B cell (primary cell): ENCODE results near the gene ICOSLG. TPM values are rescaled to one million over a fixed set of nuclear protein-coding genes. Genes with fewer than 3 reads are reported as not detected.
"Not testable (repeated sequence)": the region's sequence is repeated elsewhere in the genome, so short reads cannot be mapped to it uniquely, and the experiment has no call there.

Experiments
- ATAC-seq: fragments of 200-7000 bp; cut with Tn5 transposase; one replicate; pipeline ENCODE4 v1.10.0; 2021; ENCODE audit warnings: low read depth, mild to moderate bottlenecking, moderate number of reproducible peaks, moderate library complexity
- CTCF ChIA-PET: fragments of 350-600 bp; sonication (Branson Sonifier 250); formaldehyde crosslinking; loops from one replicate; lab custom pipeline; 2021; ENCODE audit warnings: antibody characterized with exemption, inconsistent platforms; lab: Charles Lee
- POLR2A ChIA-PET: fragments of 350-600 bp; sonication (Branson Sonifier 250); formaldehyde crosslinking; loops from one replicate; lab custom pipeline; 2021; ENCODE audit warnings: antibody characterized with exemption; lab: Charles Lee
- DNase-seq: peaks from one replicate; pipeline ENCODE4 v3.0.0; 2013
- H2AFZ ChIP-seq: 2 replicates; pipeline ENCODE4 v1.6.1; 2012; ENCODE audit warnings: mild to moderate bottlenecking, low read depth, low read length; ENCODE audit not compliant: insufficient read depth, poor library complexity, severe bottlenecking
- H3K27ac ChIP-seq, 2 donors: 1 replicate in 1 of 2; 2 replicates in 1 of 2; pipeline ENCODE4 v1.5.1; 2012 to 2013; ENCODE audit warnings: low read length in 2 of 2, mild to moderate bottlenecking in 2 of 2, moderate library complexity in 1 of 2
- H3K27me3 ChIP-seq, 4 experiments: fragments of 200-600 bp in 1 of 4; sonication (generic) in 1 of 4; replicated peaks in 1 of 4; 1 replicate in 2 of 4; 2 replicates in 2 of 4; pipeline versions ENCODE4 v1.6.1 to v1.7.0; 2013 to 2016; ENCODE audit warnings: low read length in 3 of 4, mild to moderate bottlenecking in 2 of 4, mixed read lengths in 1 of 4, moderate library complexity in 1 of 4; ENCODE audit not compliant: insufficient read depth in 4 of 4, control insufficient read depth in 3 of 4; ENCODE audit errors: control extremely low read depth in 1 of 4
- H3K36me3 ChIP-seq, 2 experiments: replicated peaks in 1 of 2; 1 replicate in 1 of 2; 2 replicates in 1 of 2; pipeline versions ENCODE4 v1.6.1 to v1.7.1; 2013; ENCODE audit warnings: low read length in 1 of 2; ENCODE audit not compliant: insufficient read depth in 2 of 2, control insufficient read depth in 1 of 2; ENCODE audit errors: control extremely low read depth in 1 of 2, extremely low read depth in 1 of 2
- H3K4me1 ChIP-seq, 2 donors: fragments of 200-600 bp in 1 of 2; sonication (generic) in 1 of 2; 1 replicate in 1 of 2; 2 replicates in 1 of 2; pipeline versions ENCODE4 v1.5.1 to v1.6.1; 2013 to 2017; ENCODE audit warnings: low read length in 2 of 2; ENCODE audit not compliant: control insufficient read depth in 2 of 2, insufficient read depth in 2 of 2
- H3K4me2 ChIP-seq: replicated peaks from 2 replicates; pipeline ENCODE3; 2012; ENCODE audit warnings: mild to moderate bottlenecking, low read depth, low read length; ENCODE audit not compliant: poor library complexity, severe bottlenecking
- H3K4me3 ChIP-seq, 5 experiments: fragments of 200-600 bp in 1 of 5; sonication (generic) in 1 of 5; 1 replicate in 3 of 5; 2 replicates in 2 of 5; pipeline versions ENCODE4 v1.5.1 to v1.7.0; 2011 to 2016; ENCODE audit warnings: low read length in 4 of 5, mild to moderate bottlenecking in 4 of 5, low read depth in 2 of 5, control low read depth in 1 of 5, moderate library complexity in 1 of 5; ENCODE audit not compliant: insufficient read depth in 1 of 5; ENCODE audit errors: control extremely low read depth in 1 of 5, extremely low read depth in 1 of 5
- H3K79me2 ChIP-seq: fragments of 200-600 bp; sonication (generic); one replicate; pipeline ENCODE4 v1.6.0; 2016; ENCODE audit warnings: low read length; ENCODE audit not compliant: control insufficient read depth, insufficient read depth
- H3K9ac ChIP-seq: fragments of 200-600 bp; sonication (generic); 2 replicates; pipeline ENCODE4 v1.6.1; 2017; ENCODE audit warnings: mild to moderate bottlenecking, low read length, moderate library complexity
- H3K9me3 ChIP-seq, 3 donors: one replicate each; pipeline versions ENCODE4 v1.6.1 to v1.7.1; 2013; ENCODE audit warnings: low read length in 2 of 3; ENCODE audit not compliant: control insufficient read depth in 2 of 3, insufficient read depth in 1 of 3; ENCODE audit errors: control extremely low read depth in 1 of 3
- H4K20me1 ChIP-seq: 2 replicates; pipeline ENCODE4 v1.6.0; 2012; ENCODE audit warnings: mild to moderate bottlenecking, low read length; ENCODE audit not compliant: insufficient read depth, control insufficient read depth, poor library complexity, severe bottlenecking
- H3K27ac Mint-ChIP-seq: one replicate; pipeline ENCODE4 v1.8.0; 2021; ENCODE audit warnings: mixed read lengths
- H3K27me3 Mint-ChIP-seq: one replicate; pipeline ENCODE4 v1.8.0; 2021; ENCODE audit warnings: mixed read lengths
- H3K4me1 Mint-ChIP-seq: one replicate; pipeline ENCODE4 v1.8.0; 2021; ENCODE audit warnings: mixed read lengths
- H3K4me3 Mint-ChIP-seq: one replicate; pipeline ENCODE4 v1.8.0; 2021; ENCODE audit warnings: mixed read lengths
- H3K9me3 Mint-ChIP-seq: one replicate; pipeline ENCODE4 v1.8.0; 2022; ENCODE audit warnings: mixed read lengths; ENCODE audit not compliant: insufficient read depth
- EZH2 ChIP-seq: IDR thresholded peaks from 2 replicates; pipeline ENCODE4 v1.6.1; 2012; ENCODE audit warnings: borderline replicate concordance, low read depth, mild to moderate bottlenecking, moderate library complexity, low read length; ENCODE audit not compliant: insufficient read depth, poor library complexity, severe bottlenecking
- WGBS: methylation state at CpG from one replicate; pipeline ENCODE4 v1.1.5; 2013; ENCODE audit warnings: missing lambda C conversion rate; ENCODE audit not compliant: insufficient coverage; 5-methylcytosine and 5-hydroxymethylcytosine counted together
- intact Hi-C: fragments of 100-400 bp; cut with micrococcal nuclease; formaldehyde crosslinking; loops from one replicate; pipeline ENCODE4 v1.10.0; 2022
- polyA minus RNA-seq: library from RNA; depleted of rRNA, polyadenylated mRNA; stranded (reverse); fragments of >200 nt; gene quantifications from 2 replicates; pipeline ENCODE4 v1.2.3, GENCODE V29; 2012
- polyA plus RNA-seq: library from polyadenylated mRNA; depleted of rRNA; stranded (reverse); fragments of >200 nt; gene quantifications from 2 replicates; pipeline ENCODE4 v1.2.3, GENCODE V29; 2012
- total RNA-seq, 2 donors: library from RNA; stranded (reverse); fragments of 120-200 nt in 1 of 2; gene quantifications; 1 replicate in 1 of 2; 2 replicates in 1 of 2; pipeline versions ENCODE4 v1.2.3 to v1.2.4, GENCODE V29; 2013 to 2022

ICOSLG gene, protein sequence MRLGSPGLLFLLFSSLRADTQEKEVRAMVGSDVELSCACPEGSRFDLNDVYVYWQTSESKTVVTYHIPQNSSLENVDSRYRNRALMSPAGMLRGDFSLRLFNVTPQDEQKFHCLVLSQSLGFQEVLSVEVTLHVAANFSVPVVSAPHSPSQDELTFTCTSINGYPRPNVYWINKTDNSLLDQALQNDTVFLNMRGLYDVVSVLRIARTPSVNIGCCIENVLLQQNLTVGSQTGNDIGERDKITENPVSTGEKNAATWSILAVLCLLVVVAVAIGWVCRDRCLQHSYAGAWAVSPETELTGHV
- total RNA-seq (124 and 127 TPM in 2 replicates), polyA plus RNA-seq (40.2 and 64.5 TPM in 2 replicates), polyA minus RNA-seq (29.9 and 58.6 TPM in 2 replicates)
- total RNA-seq (2013), result 7.8 TPM

DNA sequence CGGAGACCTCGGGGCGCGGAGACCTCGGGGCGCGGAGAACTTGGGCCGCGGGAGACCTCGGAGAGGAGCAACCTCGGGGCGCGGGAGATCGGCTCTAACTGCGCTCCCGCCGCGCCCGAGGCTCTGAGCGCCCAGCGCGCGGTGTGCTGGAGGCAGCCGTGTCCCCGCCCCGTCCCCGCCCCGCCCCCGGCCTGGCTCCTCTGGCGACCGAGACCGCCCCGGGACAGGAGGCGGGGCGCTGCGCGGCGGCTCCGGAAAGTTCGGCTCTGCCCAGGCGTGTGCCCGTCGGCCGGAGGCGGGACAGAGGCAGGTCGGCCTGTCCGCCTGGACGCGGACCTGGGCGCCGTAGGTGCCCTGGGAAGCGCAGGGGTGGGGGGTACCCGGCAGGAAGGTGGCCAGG, at the start of gene ICOSLG:
Gene ICOSLG, minus strand, starts transcription at position 102 of the 400 bp plus-strand sequence. CDS start 126 bp downstream, outside the sequence.
- H3K9me3 ChIP-seq, H3K9ac ChIP-seq, DNase-seq, H3K4me2 ChIP-seq, intact Hi-C loops, H3K4me1 ChIP-seq, H3K4me1 Mint-ChIP-seq, H3K36me3 ChIP-seq, H2AFZ ChIP-seq, H3K4me3 Mint-ChIP-seq, H3K27ac ChIP-seq, H3K9me3 Mint-ChIP-seq, H4K20me1 ChIP-seq, H3K4me3 ChIP-seq, H3K79me2 ChIP-seq, POLR2A ChIA-PET, H3K27me3 ChIP-seq, CTCF ChIA-PET, H3K27me3 Mint-ChIP-seq, H3K27ac Mint-ChIP-seq: not testable (repeated sequence)
- WGBS, result no CpG with 5 or more reads among the region's 53 CpGs
- ATAC-seq, result peak; percentile 46

GRCh38 chr21:44289381-44290010, 48.8 kb upstream of the ICOSLG start:
- POLR2A ChIA-PET, result no interaction called here
- DNase-seq, result no peak

More at GRCh38 chr21:44289381-44290010, 48.8 kb upstream of the ICOSLG start:
- H3K4me1 Mint-ChIP-seq, result peaks cover 16% of the 10 kb centered on the region
- no peaks in the 10 kb centered on the region for H4K20me1 ChIP-seq
- no peak overlapping the region for H3K27ac ChIP-seq
- peaks cover 5 to 12% of the 10 kb centered on the region in 2 donors for H3K4me1 ChIP-seq
- no peaks in the 10 kb centered on the region for H3K79me2 ChIP-seq
- H3K36me3 ChIP-seq, result no peaks in the 10 kb centered on the region
- no peak overlapping the region for H3K27ac Mint-ChIP-seq
- H2AFZ ChIP-seq, result no peak overlapping the region
- no peak overlapping the region for H3K9ac ChIP-seq
- CTCF ChIA-PET, result no interaction called here
- H3K4me3 ChIP-seq, result no peak overlapping the region
- no peak overlapping the region for H3K4me2 ChIP-seq
- no peaks in the 10 kb centered on the region for H3K27me3 ChIP-seq
- H3K9me3 Mint-ChIP-seq, result no peaks in the 10 kb centered on the region
- no peak overlapping the region for H3K4me3 Mint-ChIP-seq
- TF ChIP-seq EZH2, result no peak
- 93% methylated on average over 20 of the region's 24 CpGs for WGBS
- intact Hi-C loops, result no loop called here
- no peak for ATAC-seq
- H3K9me3 ChIP-seq, result peaks cover 0 to 3% (median 0%) of the 10 kb centered on the region in 3 donors
- no peaks in the 10 kb centered on the region for H3K27me3 Mint-ChIP-seq
